ENCODE data around the gene HCFC1R1.

HCFC1R1 gene

DNA sequence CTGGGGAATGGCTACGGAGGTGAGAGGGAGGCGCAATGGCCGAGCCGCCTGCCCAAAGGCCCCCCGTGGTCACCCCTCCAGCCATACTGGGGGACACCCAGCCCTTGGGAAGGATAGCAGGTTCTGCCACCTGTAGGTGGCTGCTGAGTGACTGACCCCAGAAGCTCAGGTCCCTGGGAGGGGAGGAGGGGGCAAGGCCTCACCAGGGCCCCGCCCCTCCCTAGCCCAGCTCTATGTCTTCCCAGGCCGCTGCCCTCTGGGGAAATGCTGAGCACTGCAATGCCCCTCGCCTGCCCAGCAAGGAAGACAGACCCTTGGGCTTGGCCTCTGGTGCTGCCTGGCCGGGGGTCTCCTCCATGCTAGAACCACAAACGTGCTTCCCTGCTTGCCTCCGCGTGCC, 22.4 kb downstream of the HCFC1R1 start:
- DNase-seq (ENCODE audit: low spot score) = no peak

DNA sequence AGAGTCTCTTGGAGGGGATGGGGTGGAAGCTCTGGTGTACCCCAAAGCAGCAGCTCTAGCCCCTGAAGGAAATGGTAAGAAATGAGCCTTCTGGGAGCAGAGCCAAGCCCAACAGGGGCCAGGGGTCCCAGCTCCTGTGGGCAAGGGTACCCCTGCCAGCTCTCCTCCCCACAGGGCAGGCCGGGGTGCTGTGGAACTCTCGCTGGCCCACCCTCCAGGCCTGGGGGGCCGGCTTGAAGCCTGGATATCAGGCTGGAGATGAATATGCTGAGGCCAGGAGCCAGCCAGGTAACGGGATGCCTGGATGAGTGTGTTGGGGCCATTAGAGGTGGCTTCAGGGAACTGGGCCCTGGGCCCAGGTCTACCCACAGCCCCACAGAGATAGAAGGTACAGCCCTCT, 23.2 kb downstream of the HCFC1R1 start:
- no peak for DNase-seq (ENCODE audit: low spot score)

DNA sequence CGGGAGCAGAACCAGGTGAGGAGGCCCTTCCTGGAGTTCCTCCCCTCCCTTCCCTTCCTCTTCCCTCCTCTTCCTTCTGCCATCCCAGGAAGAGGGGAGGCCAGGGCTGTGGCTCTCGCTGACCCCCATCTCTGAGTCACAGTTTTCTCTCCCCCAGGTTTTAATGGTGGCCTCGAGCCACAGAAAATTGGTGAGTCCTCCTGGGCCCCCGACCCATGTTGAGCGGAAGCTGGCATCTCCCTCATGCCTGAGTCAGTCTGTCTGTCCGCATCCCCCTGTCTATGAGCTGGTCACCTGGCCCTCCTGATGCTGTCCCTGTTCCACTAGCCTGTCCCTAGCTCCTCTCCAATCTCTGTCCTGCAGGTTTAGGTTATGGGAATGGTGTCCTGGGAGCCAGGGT, 23.8 kb downstream of the HCFC1R1 start:
- DNase-seq (ENCODE audit: low spot score) = no peak

DNA sequence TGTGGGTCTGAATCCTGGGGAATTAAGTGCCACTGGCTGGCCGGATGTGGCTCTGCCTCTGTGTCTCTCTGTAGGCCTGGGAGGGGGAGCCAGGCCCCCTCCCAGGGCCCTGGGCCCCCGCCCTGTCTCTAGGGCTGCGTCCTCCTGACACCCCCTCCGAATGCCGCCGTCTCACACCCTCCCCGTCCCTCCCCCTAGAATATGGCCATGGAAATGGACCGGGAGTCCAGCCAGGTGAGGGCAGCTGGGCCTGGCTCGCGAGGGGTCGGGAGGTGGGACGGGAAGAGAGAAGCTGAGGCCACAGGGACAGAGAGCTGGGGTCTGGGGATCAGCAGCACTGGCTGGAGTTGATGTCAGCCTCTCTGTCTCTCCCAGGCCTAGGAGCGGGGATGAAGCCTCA, 27.4 kb downstream of the HCFC1R1 start:
- no peak for DNase-seq (ENCODE audit: low spot score)

DNA sequence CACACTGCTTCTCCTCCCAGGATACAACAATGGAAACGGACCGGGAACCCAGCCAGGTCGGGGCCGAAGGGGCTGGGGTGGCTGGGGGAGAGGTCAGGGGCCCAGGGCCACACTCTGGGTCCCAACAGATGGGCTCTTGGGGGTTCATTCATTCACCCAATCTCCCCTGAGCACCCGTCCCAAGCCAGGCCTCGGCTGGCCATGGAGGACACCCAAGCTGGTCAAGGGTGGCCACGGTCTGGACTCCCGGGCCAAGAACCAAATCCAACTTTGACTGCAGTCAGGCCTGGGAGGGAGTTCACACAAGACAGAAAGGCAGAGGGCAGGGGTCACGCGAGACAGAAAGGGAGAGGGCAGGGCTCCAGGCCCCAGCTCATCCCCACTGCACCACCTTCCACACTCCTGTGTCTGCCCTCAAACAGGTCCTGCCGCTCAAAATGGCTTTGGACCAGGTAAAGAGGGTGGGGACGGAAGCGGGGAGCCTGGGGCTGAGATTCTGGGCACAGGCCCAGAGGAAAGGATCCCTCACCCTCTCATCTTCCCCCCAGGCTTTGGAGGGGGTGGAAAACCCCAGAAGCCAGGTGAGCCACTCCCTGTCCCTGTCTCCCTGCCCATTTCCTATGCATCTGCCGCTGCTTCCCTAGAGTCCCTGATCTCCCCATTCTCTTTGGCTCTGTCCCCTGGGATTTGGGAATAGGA, 31.2 kb downstream of the HCFC1R1 start:
- no peak for DNase-seq (ENCODE audit: low spot score)

DNA sequence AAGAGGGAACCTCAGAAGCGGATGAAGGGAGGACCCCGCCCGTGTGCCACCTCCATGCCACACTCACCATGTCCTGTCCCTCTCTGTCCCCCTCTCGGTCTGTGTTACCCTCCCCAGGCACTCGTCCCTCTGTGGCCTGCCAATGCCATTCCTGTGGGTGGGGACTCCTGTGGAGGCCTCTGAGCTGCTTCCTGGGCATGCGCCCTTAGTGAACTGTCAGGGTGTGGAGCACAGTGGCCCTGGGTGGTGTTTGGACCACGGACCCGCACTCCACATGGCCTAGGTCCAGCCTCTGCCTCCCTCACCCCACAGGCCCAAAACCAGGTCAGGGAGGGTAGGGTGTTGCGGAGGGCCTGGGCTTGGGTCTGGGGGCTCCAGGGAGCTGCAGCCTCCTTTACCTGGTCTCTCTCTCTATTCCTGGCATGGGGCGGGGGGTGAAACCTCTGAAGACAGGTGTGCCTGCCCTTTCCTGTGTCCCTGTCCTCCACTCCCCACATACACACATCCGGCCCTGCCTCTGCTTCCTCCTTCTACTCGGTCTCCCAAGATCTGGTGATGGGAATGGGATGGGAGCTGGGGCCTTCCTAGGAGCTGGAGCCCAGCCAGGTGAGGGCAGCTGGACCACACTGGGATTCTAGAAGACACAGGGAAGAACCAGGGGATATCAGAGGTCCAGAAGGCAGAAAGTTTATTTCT, 32.0 kb downstream of the HCFC1R1 start:
- no peak for DNase-seq (ENCODE audit: low spot score)

DNA sequence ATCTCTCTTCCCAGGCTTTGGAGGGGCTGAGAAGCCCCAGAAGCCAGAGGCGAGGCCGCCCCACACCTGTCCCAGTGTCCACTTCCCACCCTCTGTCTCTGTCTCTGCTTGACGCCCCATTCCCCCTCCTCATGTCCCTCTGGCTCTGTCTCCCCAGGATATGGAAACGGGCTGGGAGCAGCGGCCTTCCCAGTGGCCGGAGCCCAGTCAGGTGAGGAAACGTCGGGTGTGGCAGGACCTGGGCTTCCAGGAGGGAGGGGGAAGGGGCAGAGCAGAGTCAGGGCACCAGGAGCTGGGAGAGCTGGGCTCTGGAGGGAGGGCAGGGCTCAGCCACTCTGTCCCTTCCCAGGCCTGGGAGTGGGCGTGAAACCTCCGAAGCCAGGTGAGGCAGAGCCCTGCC, 32.9 kb downstream of the HCFC1R1 start:
- no peak for DNase-seq (ENCODE audit: low spot score)

DNA sequence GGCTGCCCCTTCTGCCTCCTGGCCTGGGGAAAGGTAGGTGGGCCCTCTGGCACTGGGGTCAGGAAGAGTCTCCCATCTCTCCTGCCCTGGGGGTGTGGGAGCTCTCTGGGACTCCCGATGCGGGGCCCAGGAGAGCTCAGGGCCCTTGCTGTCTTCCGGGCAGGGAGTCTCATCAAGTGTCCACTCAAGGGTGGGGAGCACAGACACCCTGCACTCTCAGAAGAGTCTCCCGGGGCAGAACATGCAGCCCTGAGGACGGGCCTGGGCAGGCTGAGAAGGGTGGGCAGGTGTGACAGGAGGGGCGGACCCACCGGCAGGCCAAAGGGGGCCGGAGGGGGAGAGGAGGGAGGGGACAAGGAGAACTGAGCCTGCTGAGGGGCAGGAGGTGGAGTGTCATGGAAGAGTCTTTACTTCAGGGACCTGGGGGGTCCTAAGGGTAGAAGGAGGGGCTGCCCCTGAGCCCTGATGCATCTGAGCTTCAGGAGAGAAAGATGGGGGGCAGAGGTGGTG, 35.1 kb downstream of the HCFC1R1 start:
- no peak for DNase-seq (ENCODE audit: low spot score)

DNA sequence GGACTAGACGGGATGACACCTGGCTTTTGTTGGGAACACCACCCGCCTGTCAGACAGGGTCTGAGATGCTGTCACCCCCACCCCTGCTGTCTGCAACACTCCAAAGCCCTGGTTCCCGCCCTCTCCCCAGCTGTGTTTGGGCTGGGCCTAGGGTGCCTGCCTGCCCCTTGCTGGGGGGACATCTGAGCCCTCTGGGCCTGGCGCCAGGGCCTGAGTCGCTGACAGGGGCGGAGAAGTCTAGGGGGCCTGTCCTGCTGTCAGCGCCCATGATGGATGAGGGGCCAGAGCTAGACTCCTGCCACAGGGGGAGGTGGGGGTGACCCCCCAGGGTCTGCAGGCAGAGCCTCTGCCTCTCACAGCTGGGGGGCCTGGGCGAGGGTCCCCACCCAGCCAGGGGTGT, 35.9 kb downstream of the HCFC1R1 start:
- DNase-seq (ENCODE audit: low spot score) = peak; percentile 37

DNA sequence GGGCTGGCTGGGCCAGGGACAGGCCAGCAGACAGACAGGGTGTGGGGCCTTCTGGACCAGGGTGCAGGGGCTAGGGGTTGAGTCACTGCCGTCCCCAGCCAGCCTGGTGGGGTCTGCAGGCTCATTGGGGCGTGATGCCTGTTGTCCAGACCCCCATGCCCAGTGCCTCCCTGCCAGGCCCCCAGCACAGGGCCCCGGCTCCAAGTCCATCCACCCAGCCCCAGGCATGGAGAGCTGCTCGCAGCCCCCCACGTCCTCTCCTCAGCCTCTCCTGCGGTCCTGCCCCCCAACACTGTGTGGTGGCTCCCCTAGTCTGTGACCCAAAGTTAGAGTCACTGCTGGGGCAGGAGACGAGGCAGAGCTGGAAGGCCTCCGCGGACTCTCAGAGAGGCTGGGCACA, 36.5 kb downstream of the HCFC1R1 start:
- DNase-seq (ENCODE audit: low spot score) = no peak

DNA sequence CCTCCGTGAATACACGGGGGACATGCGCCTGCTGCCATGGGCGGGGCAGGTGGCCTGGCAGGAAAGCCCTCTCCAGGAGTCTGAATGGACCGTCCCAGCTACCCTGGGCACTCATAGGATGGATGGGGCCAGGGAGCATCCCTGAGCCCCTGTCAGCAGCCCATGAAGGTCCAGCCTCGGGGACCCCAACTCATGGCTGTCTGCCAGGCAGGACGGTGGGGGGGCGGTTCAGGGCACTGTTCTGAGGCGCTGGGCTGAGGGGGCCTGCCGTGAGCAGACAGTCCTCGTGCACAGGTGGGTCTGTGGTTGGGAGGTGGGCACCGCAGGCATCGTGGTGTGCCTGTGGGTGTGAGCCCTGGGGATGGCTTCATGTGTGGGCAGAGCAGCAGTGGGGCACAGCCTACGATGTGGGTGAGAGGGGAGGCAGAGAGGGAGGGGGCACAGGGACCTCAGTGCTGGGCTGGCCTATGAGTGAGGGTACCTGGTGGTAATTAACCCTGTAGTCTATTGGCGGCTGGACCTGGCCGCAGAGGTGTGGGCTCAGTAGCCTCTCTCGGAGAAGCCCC, 37.0 kb downstream of the HCFC1R1 start:
- DNase-seq (ENCODE audit: low spot score) = no peak

DNA sequence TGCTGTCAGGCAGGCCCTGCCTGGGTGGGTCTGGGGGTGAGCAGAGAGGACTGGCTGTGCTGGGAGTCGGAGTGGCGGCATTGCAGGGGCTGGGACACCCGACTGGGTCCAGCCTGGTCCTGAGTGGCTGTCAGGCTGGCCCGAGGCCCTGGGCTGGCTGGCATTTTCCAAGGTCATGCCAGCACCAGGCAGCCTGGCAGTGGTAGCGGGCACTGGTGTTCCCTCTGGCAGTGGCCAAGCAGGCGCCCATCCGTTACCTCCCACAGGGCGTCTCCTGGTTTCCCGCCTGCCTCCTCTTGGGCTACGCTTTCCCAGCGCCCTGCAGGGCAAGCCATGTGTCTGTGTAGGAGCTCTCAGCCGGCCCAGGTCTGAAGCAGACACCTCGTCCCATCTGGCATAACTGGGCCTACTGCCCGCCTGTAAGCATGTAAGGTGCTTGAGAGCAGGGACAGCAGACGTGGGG, 37.8 kb downstream of the HCFC1R1 start:
- DNase-seq (ENCODE audit: low spot score) = peak; percentile 41

DNA sequence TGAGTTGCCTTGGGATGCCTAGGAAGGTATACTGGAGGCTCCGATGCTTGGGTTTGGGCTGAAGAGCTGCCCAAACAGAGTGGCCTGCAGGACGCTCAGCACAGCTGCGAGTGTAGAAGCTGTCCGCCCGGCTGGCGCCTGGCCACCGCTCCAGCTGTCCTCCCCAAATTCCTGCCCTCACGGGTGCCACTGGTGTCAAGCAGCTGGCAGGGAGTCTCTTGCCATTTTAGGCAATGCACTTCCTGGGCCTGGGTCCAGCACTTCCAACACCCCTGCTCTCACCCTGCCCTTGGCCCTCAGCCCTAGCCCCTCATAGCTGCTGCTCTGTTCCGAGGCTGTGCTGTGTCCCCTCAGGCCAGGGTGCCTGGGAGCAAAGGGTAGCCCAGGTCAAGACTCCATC, 38.3 kb downstream of the HCFC1R1 start:
- DNase-seq (ENCODE audit: low spot score) = no peak

DNA sequence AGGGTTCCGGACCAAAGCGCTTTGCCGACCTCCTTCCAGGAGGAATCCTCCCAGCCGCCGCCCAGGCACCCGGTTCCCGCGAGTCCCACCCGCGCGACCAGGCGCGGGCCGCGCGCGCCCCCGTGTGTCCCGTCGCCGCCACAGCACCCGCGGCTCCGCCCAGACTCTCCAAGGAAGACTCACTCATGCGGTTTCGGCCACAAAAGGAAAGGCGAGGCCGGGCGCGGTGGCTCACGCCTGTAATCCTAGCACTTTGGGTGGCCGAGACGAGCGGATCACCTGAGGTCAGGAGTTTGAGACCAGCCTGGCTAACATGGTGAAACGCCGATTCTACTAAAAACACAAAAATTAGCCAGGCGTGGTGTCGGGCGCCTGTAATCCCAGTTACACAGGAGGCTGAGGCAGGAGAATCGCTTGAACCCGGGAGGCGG, 40.0 kb downstream of the HCFC1R1 start:
- peak; percentile 82 for DNase-seq (ENCODE audit: low spot score)

DNA sequence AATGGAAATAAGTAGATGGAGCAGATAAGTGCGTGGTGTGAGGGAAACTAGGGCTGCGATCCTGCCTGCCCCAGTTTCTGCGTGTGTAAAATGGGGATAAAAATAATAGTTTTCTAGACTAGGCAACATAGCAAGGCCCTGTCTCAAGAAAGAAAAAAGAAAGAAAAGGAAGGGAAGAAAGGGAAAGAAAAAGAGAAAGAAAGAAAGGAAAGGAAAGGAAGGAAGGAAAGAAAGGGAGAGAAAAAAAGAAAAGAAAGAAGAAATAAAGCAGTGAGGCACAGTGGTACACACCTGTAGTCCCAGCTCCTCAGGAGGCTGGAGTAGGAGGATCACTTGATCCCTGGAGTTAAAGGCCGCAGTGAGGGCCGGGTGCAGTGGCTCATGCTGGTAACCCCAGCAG, 41.3 kb downstream of the HCFC1R1 start:
- DNase-seq (ENCODE audit: low spot score) = no peak

DNA sequence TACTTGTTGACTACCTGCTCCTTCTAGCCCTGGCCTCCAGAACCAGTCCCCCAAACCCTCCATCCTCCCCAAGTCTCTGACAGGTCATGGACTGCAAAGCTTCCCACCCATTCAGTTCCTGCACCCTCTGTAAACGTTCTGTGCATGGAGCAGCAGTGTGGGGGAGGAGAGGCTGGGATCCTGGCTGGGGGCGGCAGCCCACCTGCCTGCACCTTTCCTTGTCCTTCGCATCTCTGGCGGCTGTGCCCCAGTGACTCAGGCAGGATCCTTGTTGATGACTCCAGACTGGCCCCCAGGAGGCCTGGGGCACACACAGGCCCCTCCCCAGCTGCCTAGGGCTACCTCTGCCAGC, 41.9 kb downstream of the HCFC1R1 start:
- DNase-seq (ENCODE audit: low spot score) = no peak

DNA sequence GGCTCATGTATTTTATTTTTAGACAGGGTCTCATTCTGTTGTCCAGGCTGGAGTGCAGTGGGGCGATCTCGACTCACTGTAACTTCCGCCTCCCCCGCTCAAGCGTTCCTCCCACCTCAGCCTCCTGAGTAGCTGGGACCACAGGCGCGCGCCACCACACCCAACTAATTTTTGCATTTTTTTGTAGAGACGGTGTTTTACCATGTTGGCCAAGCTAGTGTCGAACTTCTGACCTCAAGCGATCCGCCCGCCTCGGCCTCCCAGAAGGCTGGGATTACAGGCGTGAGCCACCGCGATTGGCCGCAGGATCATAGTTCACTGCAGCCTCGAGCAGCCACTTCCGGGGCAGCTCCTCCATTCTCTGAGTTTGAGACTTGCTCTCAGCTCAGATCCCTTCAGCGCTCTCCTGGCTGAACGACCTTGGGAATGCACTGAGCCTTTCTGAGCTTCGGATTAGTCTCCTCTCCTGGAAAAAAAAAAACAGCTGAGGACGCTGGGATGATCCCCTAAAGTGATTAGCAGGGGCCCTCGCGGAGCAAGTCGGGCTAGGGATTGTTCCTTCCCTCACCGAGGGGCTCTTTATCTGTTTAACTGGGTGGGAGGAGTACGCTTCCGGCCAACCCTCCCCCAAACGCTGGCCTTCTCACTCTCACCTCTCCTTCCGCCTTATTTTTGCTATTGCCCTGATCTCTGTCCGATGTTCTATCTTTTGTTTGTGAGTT, 42.4 kb downstream of the HCFC1R1 start:
- peak; percentile 68 for DNase-seq (ENCODE audit: low spot score)

DNA sequence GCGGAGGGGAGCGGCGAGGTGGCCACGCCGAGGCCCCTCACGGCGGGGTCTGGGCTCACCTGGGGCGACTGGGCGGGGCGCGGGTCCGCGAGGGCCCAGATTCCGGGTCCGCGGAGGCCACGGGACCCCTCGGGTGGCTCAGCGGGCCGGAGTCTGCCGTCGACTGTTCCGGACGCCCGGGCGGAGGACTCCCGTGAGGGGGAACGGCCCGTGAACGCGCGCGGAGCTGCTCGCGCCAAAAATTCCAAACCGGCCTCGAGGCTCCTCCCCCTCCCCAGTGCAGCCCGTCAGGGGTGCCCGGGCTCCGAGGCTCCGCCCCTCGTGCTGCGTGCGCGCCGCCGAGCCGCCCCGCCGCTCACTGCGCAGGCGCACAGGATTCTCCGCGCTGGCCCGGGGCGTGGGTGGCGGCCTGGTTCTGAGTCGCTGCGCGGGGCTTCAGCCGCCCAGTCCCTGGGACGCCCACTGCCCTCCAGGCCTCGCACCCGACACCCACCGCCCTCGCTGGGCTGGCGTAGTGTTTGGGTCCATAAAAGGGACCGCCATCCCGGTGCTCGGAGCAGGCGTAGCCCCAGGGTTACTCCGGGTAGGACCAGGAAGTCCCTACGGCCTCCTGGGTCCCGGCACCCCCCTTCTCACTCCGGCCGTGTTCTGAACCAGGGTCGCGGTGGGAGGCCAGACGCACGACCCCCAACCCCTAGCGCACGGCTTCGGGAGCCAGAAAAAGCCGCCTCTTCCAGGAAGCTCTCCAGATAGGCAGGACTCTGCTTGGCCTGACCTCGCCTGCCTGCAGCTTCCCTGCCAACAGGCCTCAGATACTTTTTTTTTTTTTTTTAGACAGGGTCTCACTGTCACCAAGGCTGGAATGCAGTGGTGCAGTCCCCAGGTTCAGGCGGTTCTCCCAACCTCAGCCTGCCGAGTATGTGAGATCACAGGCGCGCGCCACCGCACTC, 43.2 kb downstream of the HCFC1R1 start, which contains the start of gene PKMYT1:
PKMYT1 (minus strand) TSS at position 220 of the 950 bp plus-strand sequence. CDS start 789 bp downstream, outside the sequence.
- peak; percentile 85 for DNase-seq (ENCODE audit: low spot score)

DNA sequence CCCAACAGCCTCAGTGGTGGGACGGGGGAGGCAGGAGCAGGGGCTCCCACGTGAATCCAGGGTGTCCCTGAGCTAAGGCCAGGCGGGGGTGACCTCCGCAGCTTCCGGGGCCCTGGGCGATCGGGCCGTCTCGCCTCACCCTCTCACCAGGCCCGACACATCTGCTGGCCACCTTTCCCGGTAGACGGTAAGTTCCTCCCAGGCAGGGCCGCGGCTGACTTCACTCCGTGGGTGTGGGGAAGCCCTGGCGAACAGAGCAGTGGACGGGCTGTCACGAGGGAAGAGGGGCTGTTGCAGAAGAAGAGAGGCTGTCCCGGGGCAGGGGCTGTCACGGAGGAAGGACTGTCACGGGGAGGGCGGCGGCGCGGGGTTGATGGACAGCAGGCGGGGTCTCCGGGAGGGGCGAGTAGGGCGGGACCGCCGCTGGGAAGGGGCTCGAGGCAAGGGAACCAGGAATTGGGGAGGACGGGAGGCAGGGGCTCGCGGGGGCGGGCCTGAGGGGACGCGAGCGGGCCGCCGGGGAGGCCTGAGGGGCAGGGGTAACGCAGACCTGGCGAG, 44.0 kb downstream of the HCFC1R1 start:
- DNase-seq (ENCODE audit: low spot score) = peak; percentile 35

DNA sequence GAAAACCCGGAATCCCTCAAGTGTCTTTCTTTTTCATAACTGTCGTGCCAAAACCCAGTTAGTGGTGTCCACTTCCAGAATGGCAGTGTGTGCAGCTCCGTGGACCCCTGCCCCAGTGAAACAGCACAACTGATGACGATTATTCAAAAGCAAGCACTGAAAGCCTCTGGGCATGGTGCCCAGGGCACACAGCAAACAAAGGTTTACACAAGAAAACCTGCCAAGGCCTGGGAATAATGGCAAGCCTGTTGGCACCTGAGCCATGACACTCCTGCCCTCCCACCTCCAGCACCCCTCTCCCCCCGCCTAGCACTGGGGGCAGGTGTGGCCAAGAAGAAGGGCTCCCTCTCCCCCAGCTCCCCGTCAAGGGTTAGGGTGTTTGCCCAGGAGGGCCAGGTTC, 46.3 kb downstream of the HCFC1R1 start:
- DNase-seq (ENCODE audit: low spot score) = no peak

DNA sequence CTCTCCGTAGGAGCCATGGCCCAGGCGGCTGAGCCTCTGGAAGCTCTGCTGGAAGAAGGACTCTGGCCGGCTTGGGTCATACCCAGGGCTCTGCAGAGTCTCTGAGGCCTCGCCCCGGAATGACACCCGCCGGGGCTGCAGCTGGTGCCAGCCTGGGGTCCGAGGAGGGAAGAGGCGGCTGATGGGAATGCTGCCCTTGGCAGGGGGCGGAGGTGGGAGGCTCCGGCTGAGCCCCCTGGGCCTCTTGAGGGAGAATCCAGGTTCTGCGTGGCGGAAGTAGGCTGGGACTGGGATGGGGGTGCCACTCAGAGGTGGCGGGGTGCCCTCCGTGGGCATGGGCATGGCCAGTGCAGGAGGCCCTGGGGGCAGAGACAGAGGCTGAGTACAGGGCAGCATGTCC, 47.1 kb downstream of the HCFC1R1 start:
- no peak for DNase-seq (ENCODE audit: low spot score)

Measured in SK-N-DZ (cell line).